Small intestine (tissue), 7 donors: ENCODE results near the gene KCNK4. TPM values are rescaled to one million over a fixed set of nuclear protein-coding genes. Genes with fewer than 3 reads are reported as not detected.
"Not testable (repeated sequence)": the region's sequence is repeated elsewhere in the genome, so short reads cannot be mapped to it uniquely, and the experiment has no call there.

ENCODE experiments used
- DNase-seq, 2 donors: peaks; one replicate each; pipeline versions ENCODE4 v3.0.0 to v3.0.0-alpha.2; 2013
- FAIRE-seq: peaks from 2 replicates; lab custom pipeline; 2012; peaks lifted over from hg19 to GRCh38; lab: Jason Lieb, UNC
- H3K27ac ChIP-seq, 3 donors: one replicate each; pipeline ENCODE4 v1.5.1; 2013; ENCODE audit warnings: low read length in 2 of 3, mild to moderate bottlenecking in 2 of 3, control low read depth in 1 of 3, inconsistent platforms in 1 of 3, low read depth in 1 of 3, moderate library complexity in 1 of 3
- H3K27me3 ChIP-seq, 3 donors: one replicate each; pipeline ENCODE4 v1.6.1; 2013; ENCODE audit warnings: low read length in 3 of 3, inconsistent platforms in 1 of 3; ENCODE audit not compliant: control insufficient read depth in 3 of 3, insufficient read depth in 3 of 3
- H3K36me3 ChIP-seq, 3 donors: one replicate each; pipeline ENCODE4 v1.6.1; 2013; ENCODE audit warnings: low read length in 3 of 3, inconsistent platforms in 1 of 3, low read depth in 1 of 3, mild to moderate bottlenecking in 1 of 3, moderate library complexity in 1 of 3; ENCODE audit not compliant: control insufficient read depth in 3 of 3, insufficient read depth in 2 of 3
- H3K4me1 ChIP-seq, 3 donors: one replicate each; pipeline ENCODE4 v1.6.1; 2013; ENCODE audit warnings: low read length in 2 of 3, inconsistent platforms in 1 of 3, low read depth in 1 of 3, mild to moderate bottlenecking in 1 of 3, moderate library complexity in 1 of 3; ENCODE audit not compliant: control insufficient read depth in 3 of 3, insufficient read depth in 2 of 3
- H3K4me3 ChIP-seq, 3 donors: one replicate each; pipeline ENCODE4 v1.5.1; 2013; ENCODE audit warnings: low read length in 3 of 3, control low read depth in 1 of 3, inconsistent platforms in 1 of 3, low read depth in 1 of 3, mild to moderate bottlenecking in 1 of 3, moderate library complexity in 1 of 3
- H3K9me3 ChIP-seq, 2 donors: one replicate each; pipeline ENCODE4 v1.6.1; 2013; ENCODE audit warnings: low read depth in 1 of 2, low read length in 1 of 2; ENCODE audit not compliant: control insufficient read depth in 2 of 2, insufficient read depth in 1 of 2
- WGBS, 3 donors: extraction: QIAGEN DNeasy Blood & Tissue Kit; methylation state at CpG; one replicate each; pipeline ENCODE4 v1.1.7; 2013; 5-methylcytosine and 5-hydroxymethylcytosine counted together
- polyA plus RNA-seq, 4 donors: library from polyadenylated mRNA; stranded (reverse) in 3 of 4; unstranded in 1 of 4; fragments of 200-250 nt in 3 of 4; fragments of 120-200 nt in 1 of 4; gene quantifications; one replicate each; pipeline versions ENCODE4 v1.2.1 to v1.2.3, GENCODE V29; 2013
- donor health status: healthy with polysubstance abuse.
- donor health status: control.
- donor health status: control.
- donor health status: Bipolar disorder and iron deficiency.
- donor health status: healthy.

KCNK4 gene
- polyA plus RNA-seq, 4 donors = not detected

DNA sequence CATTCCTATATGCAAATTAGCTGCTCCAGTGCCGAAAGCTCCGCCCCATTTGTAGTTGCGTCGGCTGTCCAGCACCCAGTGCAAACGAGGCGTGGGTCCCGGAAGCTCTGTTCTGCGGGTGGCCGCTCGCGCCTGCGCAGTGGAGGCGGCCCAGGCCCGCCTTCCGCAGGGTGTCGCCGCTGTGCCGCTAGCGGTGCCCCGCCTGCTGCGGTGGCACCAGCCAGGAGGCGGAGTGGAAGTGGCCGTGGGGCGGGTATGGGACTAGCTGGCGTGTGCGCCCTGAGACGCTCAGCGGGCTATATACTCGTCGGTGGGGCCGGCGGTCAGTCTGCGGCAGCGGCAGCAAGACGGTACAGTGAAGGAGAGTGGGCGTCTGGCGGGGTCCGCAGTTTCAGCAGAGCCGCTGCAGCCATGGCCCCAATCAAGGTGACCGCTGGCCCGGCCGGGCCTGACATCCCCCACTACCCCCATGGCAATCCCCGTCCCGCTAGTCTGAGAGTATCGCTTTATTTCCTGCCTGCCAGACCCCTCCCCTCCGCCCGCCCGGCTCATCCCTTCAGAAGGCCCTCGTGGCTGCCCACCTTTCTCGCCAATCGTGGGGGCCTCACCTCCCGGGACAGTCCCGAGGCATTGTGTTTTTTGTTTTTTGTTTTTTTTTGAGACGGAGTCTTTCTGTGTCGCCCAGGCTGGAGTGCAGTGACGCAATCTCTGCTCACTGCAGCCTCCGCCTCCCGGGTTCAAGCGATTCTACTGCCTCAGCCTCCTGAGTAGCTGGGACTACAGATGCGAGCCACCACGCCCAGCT, 27.1 kb downstream of the KCNK4 start, which contains the start of gene PRDX5:
TSS of gene PRDX5 (plus strand) at position 161 of the 805 bp plus-strand sequence. CDS start at position 256, 95 bp downstream.
- H3K9me3 ChIP-seq = no peaks in the 10 kb centered on the region
- FAIRE-seq (no peak), DNase-seq (peak; percentile 98)
- peak within 1 kb of the TSS; percentile 96 to 98 (median 98) for H3K27ac ChIP-seq
- H3K4me1 ChIP-seq = peaks cover 0 to 49% (median 3%) of the 10 kb centered on the region in 3 donors
- H3K36me3 ChIP-seq = peaks cover 0 to 79% (median 13%) of the 10 kb centered on the region in 3 donors
- H3K27me3 ChIP-seq = no peaks in the 10 kb centered on the region
- 0 to 1% (median 1%) methylated on average over 59 to 61 of the region's 61 CpGs for WGBS, 3 donors
- peak within 1 kb of the TSS; percentile 55 to 94 (median 87) for H3K4me3 ChIP-seq

- 8 to 20% (median 18%) methylated on average over 19 of the region's 19 CpGs for WGBS, 3 donors
- DNase-seq (peak; percentile 53 to 57), FAIRE-seq (no peak)
- Histone ChIP-seq H3K36me3 (peaks cover 0 to 74% (median 8%) of the 10 kb centered on the region in 3 donors), H3K9me3 (no peaks in the 10 kb centered on the region), H3K27me3 (no peaks in the 10 kb centered on the region), H3K4me3 (peak overlapping the region; percentile 55 to 94 (median 87)), H3K4me1 (peaks cover 0 to 49% (median 3%) of the 10 kb centered on the region in 3 donors), H3K27ac (peak overlapping the region; percentile 96 to 98 (median 98))
These were observed 28.0 kb downstream of the KCNK4 start for GRCh38 chr11:64318766-64319761.

DNA sequence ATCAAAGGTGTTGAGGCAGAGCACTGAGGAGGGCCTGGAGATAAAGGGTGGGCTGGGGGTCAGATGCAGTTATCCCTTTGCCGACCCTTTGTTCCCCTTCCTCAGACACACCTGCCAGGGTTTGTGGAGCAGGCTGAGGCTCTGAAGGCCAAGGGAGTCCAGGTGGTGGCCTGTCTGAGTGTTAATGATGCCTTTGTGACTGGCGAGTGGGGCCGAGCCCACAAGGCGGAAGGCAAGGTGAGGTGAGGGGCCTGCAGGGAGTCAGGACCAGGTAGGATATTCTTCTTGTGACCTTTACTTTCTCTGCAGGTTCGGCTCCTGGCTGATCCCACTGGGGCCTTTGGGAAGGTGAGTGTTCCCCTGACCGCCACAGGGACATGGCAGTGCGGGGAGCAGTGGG, 29.5 kb downstream of the KCNK4 start:
- Histone ChIP-seq H3K4me3 (no peak overlapping the region), H3K4me1 (peaks cover 0 to 49% (median 3%) of the 10 kb centered on the region in 3 donors), H3K27me3 (no peaks in the 10 kb centered on the region), H3K27ac (peak overlapping the region; percentile 77 to 83 (median 78)), H3K9me3 (no peaks in the 10 kb centered on the region), H3K36me3 (peaks cover 0 to 59% (median 2%) of the 10 kb centered on the region in 3 donors)
- DNase-seq (no peak), FAIRE-seq (no peak)
- 74 to 88% (median 81%) methylated on average over 7 of the region's 7 CpGs for WGBS, 3 donors

- no peak for DNase-seq
- Histone ChIP-seq H3K9me3 (no peaks in the 10 kb centered on the region), H3K27me3 (no peaks in the 10 kb centered on the region), H3K4me3 (no peak overlapping the region), H3K36me3 (peaks cover 0 to 55% (median under 1%) of the 10 kb centered on the region in 3 donors), H3K4me1 (peaks cover 0 to 48% (median 3%) of the 10 kb centered on the region in 3 donors), H3K27ac (peak overlapping the region; percentile 77 to 83 (median 78))
- FAIRE-seq = no peak
- WGBS, 3 donors = 42 to 83% (median 59%) methylated on average over 5 of the region's 5 CpGs
These were observed 29.9 kb downstream of the KCNK4 start for GRCh38 chr11:64321026-64321425.

GRCh38 chr11:64321533-64321932, 30.4 kb downstream of the KCNK4 start:
- peak overlapping the region; percentile 77 to 83 (median 78) for H3K27ac ChIP-seq
- FAIRE-seq (no peak), DNase-seq (peak; percentile 83 to 92)
- peaks cover 0 to 43% (median 3%) of the 10 kb centered on the region in 3 donors for H3K4me1 ChIP-seq
- no peaks in the 10 kb centered on the region for H3K27me3 ChIP-seq
- peaks cover 0 to 50% (median 0%) of the 10 kb centered on the region in 3 donors for H3K36me3 ChIP-seq
- H3K9me3 ChIP-seq = no peaks in the 10 kb centered on the region
- WGBS, 3 donors = 14 to 69% (median 48%) methylated on average over 5 of the region's 5 CpGs
- no peak overlapping the region for H3K4me3 ChIP-seq

DNA sequence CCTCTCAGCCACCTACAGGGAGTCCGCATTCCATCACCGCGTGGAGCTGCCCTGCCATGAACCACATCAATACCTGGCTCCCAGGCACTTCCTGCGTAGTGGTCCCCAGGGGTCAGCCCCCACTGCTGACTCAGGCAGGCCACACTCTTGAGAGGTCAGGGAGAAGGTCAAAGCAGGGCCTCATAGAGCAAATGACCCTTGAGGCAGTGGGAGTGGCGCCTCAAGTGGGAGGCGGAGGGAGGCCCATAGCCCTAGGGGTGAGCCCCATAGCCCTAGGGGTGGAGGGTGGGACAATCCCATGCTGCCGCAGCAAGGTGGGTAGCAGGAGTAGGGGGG, 31.8 kb downstream of the KCNK4 start:
- no peak for DNase-seq
- no peaks in the 10 kb centered on the region for H3K9me3 ChIP-seq
- no peak overlapping the region for H3K27ac ChIP-seq
- WGBS, 3 donors = 86 to 90% (median 89%) methylated on average over 7 of the region's 7 CpGs
- H3K4me3 ChIP-seq = no peak overlapping the region
- FAIRE-seq = no peak
- H3K27me3 ChIP-seq = no peaks in the 10 kb centered on the region
- peaks cover 0 to 43% (median 0%) of the 10 kb centered on the region in 3 donors for H3K36me3 ChIP-seq
- peaks cover 0 to 40% (median 3%) of the 10 kb centered on the region in 3 donors for H3K4me1 ChIP-seq

DNA sequence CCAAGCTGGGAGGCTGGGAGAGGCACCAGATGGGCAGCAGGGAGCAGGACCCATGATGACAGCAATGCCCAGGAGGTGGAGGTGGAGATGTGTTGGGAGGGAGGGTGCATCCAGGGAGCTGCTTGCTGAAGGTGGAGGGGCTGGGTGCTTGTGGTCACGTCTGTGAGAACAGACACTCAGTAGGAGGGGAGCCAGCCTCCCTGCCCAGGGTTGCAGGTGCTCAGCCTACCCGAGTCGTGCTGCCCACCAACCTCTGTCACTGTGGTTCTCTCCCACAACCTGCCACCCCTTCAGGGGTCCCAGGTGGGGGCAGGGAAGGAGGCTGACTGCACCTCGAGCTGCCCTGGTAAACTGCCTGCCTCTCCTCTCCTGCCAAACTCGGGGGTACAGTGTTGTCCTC, 32.3 kb downstream of the KCNK4 start:
- Histone ChIP-seq H3K4me3 (no peak overlapping the region), H3K27ac (no peak overlapping the region), H3K9me3 (no peaks in the 10 kb centered on the region), H3K36me3 (peaks cover 0 to 43% (median 0%) of the 10 kb centered on the region in 3 donors), H3K27me3 (no peaks in the 10 kb centered on the region), H3K4me1 (peaks cover 0 to 40% (median 3%) of the 10 kb centered on the region in 3 donors)
- FAIRE-seq (no peak), DNase-seq (no peak)
- WGBS, 3 donors = 50 to 67% (median 58%) methylated on average over 5 of the region's 5 CpGs

DNA sequence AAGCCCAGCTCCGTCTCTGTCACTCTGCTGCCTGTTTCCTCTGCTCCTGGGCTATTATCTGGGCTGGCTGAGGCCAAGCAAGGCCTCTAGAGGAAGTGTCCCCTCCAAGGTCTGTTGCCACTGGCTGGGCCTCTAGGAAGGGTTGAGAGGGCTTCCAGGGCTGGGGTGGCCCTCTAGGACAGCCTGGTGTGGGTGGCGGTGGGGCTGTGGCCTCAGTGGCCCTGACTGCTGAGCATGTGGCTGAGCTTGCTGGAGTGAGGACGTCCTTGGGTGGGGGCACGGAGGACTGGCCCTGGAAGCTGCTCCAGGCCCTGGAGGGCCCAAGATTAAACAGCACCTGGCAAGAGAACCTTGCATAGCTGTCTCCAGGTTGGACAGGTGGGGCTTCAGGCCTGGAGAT, 32.9 kb downstream of the KCNK4 start:
- H3K4me1 ChIP-seq = peaks cover under 1 to 38% (median under 1%) of the 10 kb centered on the region in 3 donors
- H3K4me3 ChIP-seq, H3K27ac ChIP-seq, H3K27me3 ChIP-seq, FAIRE-seq, DNase-seq, H3K9me3 ChIP-seq: not testable (repeated sequence)
- H3K36me3 ChIP-seq = peaks cover 0 to 43% (median 0%) of the 10 kb centered on the region in 3 donors
- WGBS, 3 donors = 76 to 83% (median 81%) methylated on average over 4 of the region's 4 CpGs
